GM18505 (cell line): ENCODE results near the gene IL17RA.
A peak's percentile ranks its signal among the peaks of the same experiment; 100 is the strongest.
"Not testable (repeated sequence)": the region's sequence is repeated elsewhere in the genome, so short reads cannot be mapped to it uniquely, and the experiment has no call there.

ENCODE experiments used
- ATAC-seq: cut with Tn5 transposase; IDR thresholded peaks from one replicate; pipeline ENCODE4 v1.9.1; 2021; ENCODE audit not compliant: unreplicated experiment
- POLR2A ChIP-seq: IDR thresholded peaks from 4 replicates; pipeline ENCODE4 v1.6.1; 2011; ENCODE audit warnings: borderline replicate concordance; ENCODE audit not compliant: insufficient read depth, insufficient read length; ENCODE audit errors: extremely low read depth

Gene IL17RA, protein sequence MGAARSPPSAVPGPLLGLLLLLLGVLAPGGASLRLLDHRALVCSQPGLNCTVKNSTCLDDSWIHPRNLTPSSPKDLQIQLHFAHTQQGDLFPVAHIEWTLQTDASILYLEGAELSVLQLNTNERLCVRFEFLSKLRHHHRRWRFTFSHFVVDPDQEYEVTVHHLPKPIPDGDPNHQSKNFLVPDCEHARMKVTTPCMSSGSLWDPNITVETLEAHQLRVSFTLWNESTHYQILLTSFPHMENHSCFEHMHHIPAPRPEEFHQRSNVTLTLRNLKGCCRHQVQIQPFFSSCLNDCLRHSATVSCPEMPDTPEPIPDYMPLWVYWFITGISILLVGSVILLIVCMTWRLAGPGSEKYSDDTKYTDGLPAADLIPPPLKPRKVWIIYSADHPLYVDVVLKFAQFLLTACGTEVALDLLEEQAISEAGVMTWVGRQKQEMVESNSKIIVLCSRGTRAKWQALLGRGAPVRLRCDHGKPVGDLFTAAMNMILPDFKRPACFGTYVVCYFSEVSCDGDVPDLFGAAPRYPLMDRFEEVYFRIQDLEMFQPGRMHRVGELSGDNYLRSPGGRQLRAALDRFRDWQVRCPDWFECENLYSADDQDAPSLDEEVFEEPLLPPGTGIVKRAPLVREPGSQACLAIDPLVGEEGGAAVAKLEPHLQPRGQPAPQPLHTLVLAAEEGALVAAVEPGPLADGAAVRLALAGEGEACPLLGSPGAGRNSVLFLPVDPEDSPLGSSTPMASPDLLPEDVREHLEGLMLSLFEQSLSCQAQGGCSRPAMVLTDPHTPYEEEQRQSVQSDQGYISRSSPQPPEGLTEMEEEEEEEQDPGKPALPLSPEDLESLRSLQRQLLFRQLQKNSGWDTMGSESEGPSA

GRCh38 chr22:17084554-17085276 lies at the start of gene IL17RA:
TSS of gene IL17RA (plus strand) at chr22:17085000. CDS start at chr22:17085092, 92 bp downstream.
- ATAC-seq: peak; percentile 93
- peak; percentile 77 for TF ChIP-seq POLR2A

- no peak for TF ChIP-seq POLR2A
- ATAC-seq: no peak
These were observed 49.6 kb upstream of the IL17RA start for GRCh38 chr22:17035246-17035645.

GRCh38 chr22:17035976-17036841 lies 48.6 kb upstream of the IL17RA start:
- ATAC-seq: not testable (repeated sequence)

DNA sequence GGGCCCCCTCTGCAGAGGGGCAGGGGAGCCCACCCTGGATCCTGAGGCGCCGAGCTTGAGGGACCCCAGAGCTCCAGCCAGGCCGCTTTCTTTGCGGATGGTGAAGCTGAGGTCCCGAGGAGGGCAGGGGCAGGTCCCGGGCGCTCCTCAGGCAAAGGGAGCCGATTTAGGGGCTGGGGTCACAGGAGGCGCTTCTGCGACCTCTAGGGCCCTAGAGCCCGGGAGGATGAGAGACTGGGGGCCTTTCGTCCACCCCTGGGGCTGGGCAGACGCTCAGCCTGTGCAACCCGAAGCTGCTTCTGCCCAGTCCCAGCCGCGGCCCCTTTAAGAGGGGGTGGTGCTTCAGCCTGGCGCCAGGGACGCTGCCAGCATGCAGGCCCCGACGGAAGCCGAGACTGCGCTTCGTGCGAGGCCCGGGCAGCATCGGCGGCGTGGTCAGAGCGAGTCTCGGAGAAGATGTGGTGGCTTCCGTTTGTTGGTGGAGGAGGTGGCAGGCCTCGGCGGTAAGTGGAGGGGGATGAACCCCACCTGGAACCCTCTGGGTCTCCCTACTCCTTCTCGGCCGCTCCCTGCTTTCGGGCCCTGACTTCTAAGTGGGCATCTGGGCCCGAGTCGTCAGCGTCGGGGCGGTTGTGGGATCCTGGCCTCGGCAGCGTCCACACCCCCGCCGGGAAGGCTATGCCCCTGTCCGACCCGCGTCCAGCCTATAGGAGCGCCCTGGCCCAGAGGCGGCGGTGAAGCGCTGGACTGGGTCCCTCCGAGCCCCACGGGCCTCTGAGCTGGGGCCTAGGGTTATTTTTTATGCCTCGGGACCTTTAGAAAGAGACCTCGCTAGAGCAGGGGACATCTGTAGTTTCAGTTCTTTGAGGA lies 47.7 kb upstream of the IL17RA start:
- ATAC-seq: not testable (repeated sequence)

DNA sequence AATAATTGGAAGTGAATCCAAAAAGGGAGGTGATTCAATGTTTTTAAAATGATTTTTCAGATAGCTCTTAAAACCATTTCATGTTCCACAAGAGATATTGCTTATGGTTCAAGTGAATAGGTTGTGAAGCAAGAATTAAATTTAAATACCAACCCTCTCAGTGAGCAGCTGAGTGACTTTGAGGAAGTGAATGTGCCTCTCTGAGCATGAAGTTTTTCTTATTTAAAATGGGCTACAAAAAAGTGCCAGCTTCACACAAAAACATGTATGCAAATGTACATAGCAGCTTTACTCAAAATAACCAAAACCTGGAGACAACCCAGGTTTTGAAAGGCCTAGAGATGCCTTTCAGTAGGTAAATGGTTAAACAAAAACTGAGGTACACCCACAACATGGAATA lies 41.3 kb upstream of the IL17RA start:
- no peak for ATAC-seq
- TF ChIP-seq POLR2A: no peak

GRCh38 chr22:17046566-17047348 lies 38.0 kb upstream of the IL17RA start:
- ATAC-seq: no peak
- no peak for TF ChIP-seq POLR2A

- ATAC-seq: no peak
- no peak for TF ChIP-seq POLR2A
These were observed 37.1 kb upstream of the IL17RA start for GRCh38 chr22:17047656-17048055.

GRCh38 chr22:17056058-17056457 lies 28.7 kb upstream of the IL17RA start:
- no peak for ATAC-seq
- TF ChIP-seq POLR2A: no peak

DNA sequence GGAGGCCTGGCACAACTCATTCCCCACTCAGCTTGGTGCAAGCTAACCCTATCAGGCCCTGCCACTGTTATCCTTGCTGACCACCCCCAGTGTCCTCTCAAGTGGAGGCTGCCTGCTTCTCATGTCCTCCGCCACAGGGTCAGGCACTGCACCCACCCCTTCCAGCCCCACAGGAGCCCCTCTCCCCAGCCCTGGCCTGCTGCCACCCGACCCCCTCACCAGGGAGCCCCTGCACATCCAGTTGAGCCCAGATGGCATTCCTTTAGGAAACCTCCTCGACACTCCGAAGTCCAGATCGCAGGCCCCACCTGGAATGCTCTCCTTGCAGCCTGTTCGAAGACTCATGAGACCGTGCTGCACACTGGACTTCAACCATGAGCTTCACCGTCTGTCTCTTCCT lies 28.0 kb upstream of the IL17RA start:
- ATAC-seq: no peak
- TF ChIP-seq POLR2A: no peak

GRCh38 chr22:17057959-17058814 lies 26.6 kb upstream of the IL17RA start:
- no peak for ATAC-seq
- no peak for TF ChIP-seq POLR2A
